Trophoblast cell (in vitro differentiated cells and primary cell): ENCODE data around the gene LRP2.
"Not testable (repeated sequence)": the region's sequence is repeated elsewhere in the genome, so short reads cannot be mapped to it uniquely, and the experiment has no call there.

Experiments
- DNase-seq, 2 donors: peaks; one replicate each; pipeline ENCODE4 v3.0.0-alpha.2; 2016
- H2AFZ ChIP-seq: 2 replicates; pipeline ENCODE4 v1.6.1; 2013; ENCODE audit warnings: low read length, moderate library complexity, mild to moderate bottlenecking; ENCODE audit not compliant: insufficient read depth, poor library complexity
- H2AK5ac ChIP-seq: 2 replicates; pipeline ENCODE4 v1.6.1; 2013; ENCODE audit warnings: mild to moderate bottlenecking, low read length
- H2BK120ac ChIP-seq: 2 replicates; pipeline ENCODE4 v1.6.1; 2013; ENCODE audit warnings: low read length, mild to moderate bottlenecking, moderate library complexity; ENCODE audit not compliant: insufficient read depth, poor library complexity
- H2BK12ac ChIP-seq: 2 replicates; pipeline ENCODE4 v1.6.1; 2013; ENCODE audit warnings: mild to moderate bottlenecking, low read length, moderate library complexity
- H2BK5ac ChIP-seq: 2 replicates; pipeline ENCODE4 v1.6.1; 2013; ENCODE audit warnings: low read length, low read depth, moderate library complexity, mild to moderate bottlenecking; ENCODE audit not compliant: poor library complexity
- H3K14ac ChIP-seq: 2 replicates; pipeline ENCODE4 v1.6.1; 2013; ENCODE audit warnings: mild to moderate bottlenecking, low read length
- H3K18ac ChIP-seq: 2 replicates; pipeline ENCODE4 v1.6.1; 2013; ENCODE audit warnings: mild to moderate bottlenecking, low read length
- H3K23ac ChIP-seq: 2 replicates; pipeline ENCODE4 v1.6.1; 2013; ENCODE audit warnings: low read length
- H3K27ac ChIP-seq: 2 replicates; pipeline ENCODE4 v1.5.1; 2013; ENCODE audit warnings: low read depth, mild to moderate bottlenecking, inconsistent platforms, low read length, moderate library complexity
- H3K27me3 ChIP-seq: 2 replicates; pipeline ENCODE4 v1.6.1; 2013; ENCODE audit warnings: inconsistent platforms, mild to moderate bottlenecking, low read length, moderate library complexity; ENCODE audit not compliant: insufficient read depth
- H3K36me3 ChIP-seq, 2 experiments: 1 replicate in 1 of 2; 2 replicates in 1 of 2; pipeline ENCODE4 v1.6.1; 2013; ENCODE audit warnings: low read length in 2 of 2, mild to moderate bottlenecking in 2 of 2, moderate library complexity in 1 of 2; ENCODE audit not compliant: insufficient read depth in 2 of 2, control insufficient read depth in 1 of 2
- H3K4ac ChIP-seq: 2 replicates; pipeline ENCODE4 v1.6.1; 2013; ENCODE audit warnings: low read depth, mild to moderate bottlenecking, low read length, moderate library complexity
- H3K4me1 ChIP-seq, 2 experiments: 1 replicate in 1 of 2; 2 replicates in 1 of 2; pipeline ENCODE4 v1.6.1; 2013; ENCODE audit warnings: low read length in 2 of 2, mild to moderate bottlenecking in 2 of 2, moderate library complexity in 1 of 2; ENCODE audit not compliant: insufficient read depth in 2 of 2, control insufficient read depth in 1 of 2
- H3K4me2 ChIP-seq: 2 replicates; pipeline ENCODE4 v1.6.1; 2013; ENCODE audit warnings: inconsistent platforms, mild to moderate bottlenecking, low read length, moderate library complexity
- H3K4me3 ChIP-seq: 2 replicates; pipeline ENCODE4 v1.5.1; 2013; ENCODE audit warnings: mild to moderate bottlenecking, low read depth, low read length, inconsistent platforms
- H3K79me1 ChIP-seq: one replicate; pipeline ENCODE4 v1.6.1; 2013; ENCODE audit warnings: low read length
- H3K79me2 ChIP-seq: 2 replicates; pipeline ENCODE4 v1.6.1; 2013; ENCODE audit warnings: low read length, mild to moderate bottlenecking; ENCODE audit not compliant: control insufficient read depth, insufficient read depth, poor library complexity
- H3K9ac ChIP-seq: 2 replicates; pipeline ENCODE4 v1.6.1; 2013; ENCODE audit warnings: mild to moderate bottlenecking, low read length
- H3K9me3 ChIP-seq: 2 replicates; pipeline ENCODE4 v1.6.1; 2013; ENCODE audit warnings: low read depth, mild to moderate bottlenecking, control low read depth, inconsistent platforms, low read length; ENCODE audit not compliant: insufficient read depth
- H4K12ac ChIP-seq: 2 replicates; pipeline ENCODE4 v1.6.1; 2013; ENCODE audit warnings: low read depth, mild to moderate bottlenecking, low read length, moderate library complexity
- H4K8ac ChIP-seq: 2 replicates; pipeline ENCODE4 v1.6.1; 2013; ENCODE audit warnings: low read depth, mild to moderate bottlenecking, low read length, moderate library complexity
- H4K91ac ChIP-seq: one replicate; pipeline ENCODE4 v1.6.1; 2013; ENCODE audit warnings: low read depth, mild to moderate bottlenecking, low read length, moderate library complexity
- WGBS: extraction: QIAGEN DNeasy Blood & Tissue Kit; methylation state at CpG from one replicate; pipeline ENCODE4 v1.1.7; 2013; ENCODE audit warnings: missing lambda C conversion rate; ENCODE audit not compliant: insufficient read length, insufficient coverage; ENCODE audit errors: extremely low coverage; 5-methylcytosine and 5-hydroxymethylcytosine counted together

LRP2 gene

GRCh38 chr2:169308349-169308748 is 54.0 kb downstream of the LRP2 start:
- not testable (repeated sequence) for H2AFZ ChIP-seq, H3K27ac ChIP-seq, H3K79me2 ChIP-seq, H4K8ac ChIP-seq, H3K14ac ChIP-seq, H3K18ac ChIP-seq, H3K4me1 ChIP-seq, H3K9me3 ChIP-seq, H3K4me3 ChIP-seq, H3K9ac ChIP-seq, H3K4ac ChIP-seq, H2AK5ac ChIP-seq, H2BK5ac ChIP-seq, H3K23ac ChIP-seq, H3K27me3 ChIP-seq, H4K91ac ChIP-seq, H4K12ac ChIP-seq, DNase-seq, H3K4me2 ChIP-seq, H3K36me3 ChIP-seq, H2BK12ac ChIP-seq, H2BK120ac ChIP-seq, H3K79me1 ChIP-seq
- no CpG with 5 or more reads among the region's 5 CpGs for WGBS

GRCh38 chr2:169304689-169305088 is 57.6 kb downstream of the LRP2 start:
- H3K4me1 ChIP-seq, H3K36me3 ChIP-seq, H3K9me3 ChIP-seq, H3K23ac ChIP-seq, H2BK5ac ChIP-seq, H4K12ac ChIP-seq, H2AK5ac ChIP-seq, H4K8ac ChIP-seq, H3K4me2 ChIP-seq, H2BK120ac ChIP-seq, H3K9ac ChIP-seq, H2BK12ac ChIP-seq, H4K91ac ChIP-seq, H2AFZ ChIP-seq, H3K14ac ChIP-seq, H3K27me3 ChIP-seq, H3K79me1 ChIP-seq, H3K27ac ChIP-seq, H3K79me2 ChIP-seq, H3K4me3 ChIP-seq, DNase-seq, H3K18ac ChIP-seq, H3K4ac ChIP-seq: not testable (repeated sequence)
- no CpG with 5 or more reads among the region's 4 CpGs for WGBS

GRCh38 chr2:169303579-169304305 is 58.6 kb downstream of the LRP2 start:
- Histone ChIP-seq H4K91ac (no peak overlapping the region), H4K8ac (no peak overlapping the region), H2BK120ac (no peak overlapping the region), H3K4ac (no peak overlapping the region), H3K4me3 (no peak overlapping the region), H3K79me1 (no peaks in the 10 kb centered on the region), H3K18ac (no peak overlapping the region), H3K79me2 (no peaks in the 10 kb centered on the region), H2BK12ac (no peak overlapping the region), H3K14ac (no peak overlapping the region), H3K9me3 (no peaks in the 10 kb centered on the region), H3K9ac (no peak overlapping the region), H2BK5ac (no peak overlapping the region), H3K23ac (no peak overlapping the region), H3K36me3 (no peaks in the 10 kb centered on the region), H3K4me1 (no peaks in the 10 kb centered on the region), H4K12ac (no peak overlapping the region), H2AFZ (no peak overlapping the region), H2AK5ac (no peak overlapping the region), H3K27ac (no peak overlapping the region), H3K27me3 (no peaks in the 10 kb centered on the region), H3K4me2 (no peak overlapping the region)
- WGBS, result no CpG with 5 or more reads among the region's 4 CpGs
- DNase-seq, result no peak

- no peaks in the 10 kb centered on the region for H3K27me3 ChIP-seq
- H2BK5ac ChIP-seq, result no peak overlapping the region
- no peak overlapping the region for H4K91ac ChIP-seq
- no peak overlapping the region for H4K8ac ChIP-seq
- no peak overlapping the region for H3K14ac ChIP-seq
- H3K79me2 ChIP-seq, result no peaks in the 10 kb centered on the region
- no peak overlapping the region for H3K4me2 ChIP-seq
- no peaks in the 10 kb centered on the region for H3K9me3 ChIP-seq
- no peak overlapping the region for H2BK120ac ChIP-seq
- H2AK5ac ChIP-seq, result no peak overlapping the region
- no peak overlapping the region for H2BK12ac ChIP-seq
- no peak overlapping the region for H3K9ac ChIP-seq
- no peak overlapping the region for H3K18ac ChIP-seq
- H3K23ac ChIP-seq, result no peak overlapping the region
- no peak overlapping the region for H3K4ac ChIP-seq
- H3K4me3 ChIP-seq, result no peak overlapping the region
- H4K12ac ChIP-seq, result no peak overlapping the region
- no peak overlapping the region for H3K27ac ChIP-seq
- no peaks in the 10 kb centered on the region for H3K4me1 ChIP-seq
- no peaks in the 10 kb centered on the region for H3K36me3 ChIP-seq
- H3K79me1 ChIP-seq, result no peaks in the 10 kb centered on the region
- no peak for DNase-seq
- WGBS, result no CpG with 5 or more reads among the region's 4 CpGs
- H2AFZ ChIP-seq, result no peak overlapping the region
Observed at GRCh38 chr2:169302364-169302763, 60.0 kb downstream of the LRP2 start.
